Cardiac muscle cell (in vitro differentiated cells and primary cell): ENCODE measurements around the gene PTN. TPM values are rescaled to one million over a fixed set of nuclear protein-coding genes. Genes with fewer than 3 reads are reported as not detected.

Experiments used
- DNase-seq, 2 donors: peaks; one replicate each; pipeline versions ENCODE4 v3.0.0 to v3.0.0-alpha.2; 2010 to 2017; ENCODE audit warnings: low read depth in 1 of 2, low spot score in 1 of 2
- H3K27ac ChIP-seq: fragments of 200-600 bp; sonication (generic); 2 replicates; pipeline ENCODE4 v1.5.1; 2016
- H3K27me3 ChIP-seq: fragments of 200-600 bp; sonication (generic); 2 replicates; pipeline ENCODE4 v1.6.0; 2016; ENCODE audit warnings: control low read depth
- H3K36me3 ChIP-seq: fragments of 200-600 bp; sonication (generic); 2 replicates; pipeline ENCODE4 v1.5.1; 2016; ENCODE audit warnings: control low read depth
- H3K4me1 ChIP-seq: fragments of 200-600 bp; sonication (generic); 2 replicates; pipeline ENCODE4 v1.8.1; 2017; ENCODE audit warnings: low read depth, mild to moderate bottlenecking, mixed run types
- H3K4me3 ChIP-seq: fragments of 200-600 bp; sonication (generic); 2 replicates; pipeline ENCODE4 v1.5.1; 2016; ENCODE audit warnings: mild to moderate bottlenecking
- H3K9me3 ChIP-seq: fragments of 200-600 bp; sonication (generic); 2 replicates; pipeline ENCODE4 v1.5.1; 2017; ENCODE audit warnings: low read depth, mild to moderate bottlenecking, control low read depth
- CTCF ChIP-seq: IDR thresholded peaks from 2 replicates; pipeline ENCODE4 v1.5.1; 2012; ENCODE audit warnings: low read depth, mild to moderate bottlenecking, low read length
- polyA plus RNA-seq: library from polyadenylated mRNA; unstranded; fragments of >200 nt; fragmentation: Nextera tagmentation; extraction: Ambion mirVana; gene quantifications from 2 replicates; pipeline ENCODE4 v1.2.1, GENCODE V29; 2016
- total RNA-seq: library from RNA; depleted of rRNA; stranded (reverse); fragments of >200 nt; gene quantifications from 2 replicates; pipeline ENCODE4 v1.2.3, GENCODE V29; 2016

PTN gene
- total and polyA plus RNA-seq, 2 experiments from 2014 or later, result 68.5 to 183 TPM

GRCh38 chr7:137342265-137342664 is 1.3 kb downstream of the PTN start:
- H3K36me3 ChIP-seq, result no peaks in the 10 kb centered on the region
- peaks cover 20% of the 10 kb centered on the region for H3K4me1 ChIP-seq
- H3K4me3 ChIP-seq, result peak overlapping the region; percentile 44
- H3K27me3 ChIP-seq, result no peaks in the 10 kb centered on the region
- no peak overlapping the region for H3K27ac ChIP-seq
- H3K9me3 ChIP-seq, result no peaks in the 10 kb centered on the region
- no peak for TF ChIP-seq CTCF
- no peak for DNase-seq

DNA sequence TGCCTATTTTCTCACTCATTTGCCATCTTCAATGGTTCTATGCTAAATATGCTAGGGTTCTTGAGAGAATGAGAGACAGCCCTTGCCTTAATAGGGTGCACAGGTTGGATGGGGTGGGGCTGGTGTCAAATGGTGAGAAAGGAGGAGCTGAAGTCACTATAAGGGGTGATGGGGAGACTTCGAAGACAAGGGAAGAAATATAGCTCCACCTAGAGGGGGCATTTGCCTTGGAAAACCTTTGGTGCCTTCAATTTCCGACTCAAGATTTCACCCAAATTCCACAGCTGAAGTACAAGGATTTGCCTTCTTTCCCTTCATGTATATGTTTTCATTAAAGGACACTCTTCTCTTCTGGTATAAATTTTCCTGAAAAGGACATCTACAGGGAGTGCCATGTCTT is 5.6 kb downstream of the PTN start:
- no peak overlapping the region for H3K27ac ChIP-seq
- no peaks in the 10 kb centered on the region for H3K36me3 ChIP-seq
- H3K4me1 ChIP-seq, result peaks cover 13% of the 10 kb centered on the region
- no peaks in the 10 kb centered on the region for H3K9me3 ChIP-seq
- TF ChIP-seq CTCF, result no peak
- DNase-seq, result no peak
- no peaks in the 10 kb centered on the region for H3K27me3 ChIP-seq
- no peak overlapping the region for H3K4me3 ChIP-seq

- no peaks in the 10 kb centered on the region for H3K4me1 ChIP-seq
- no peak overlapping the region for H3K4me3 ChIP-seq
- no peak for TF ChIP-seq CTCF
- no peak for DNase-seq
- H3K36me3 ChIP-seq, result no peaks in the 10 kb centered on the region
- no peak overlapping the region for H3K27ac ChIP-seq
- H3K27me3 ChIP-seq, result no peaks in the 10 kb centered on the region
- no peaks in the 10 kb centered on the region for H3K9me3 ChIP-seq
Observed at GRCh38 chr7:137335814-137336213, 7.7 kb downstream of the PTN start.

DNA sequence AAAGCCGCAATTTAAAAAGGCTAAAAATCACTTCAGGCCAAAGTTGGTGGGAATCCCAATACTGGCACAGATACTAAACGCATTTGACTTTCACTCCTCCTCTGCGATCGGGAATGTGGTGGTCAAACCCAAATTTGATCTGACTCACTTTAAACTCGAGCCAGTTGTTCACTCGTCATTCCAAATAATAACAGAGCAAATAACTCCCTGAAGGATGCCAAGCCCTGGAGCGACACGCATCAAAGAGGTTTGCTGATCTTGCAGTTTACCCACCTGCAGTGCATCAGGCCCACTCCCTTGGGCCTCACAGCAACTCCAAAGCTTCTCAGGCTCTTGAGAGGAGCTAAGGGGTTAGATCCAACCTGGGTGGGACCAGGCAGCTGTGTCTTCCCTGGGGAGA is 12.2 kb downstream of the PTN start:
- no peak for DNase-seq
- H3K4me1 ChIP-seq, result no peaks in the 10 kb centered on the region
- H3K27me3 ChIP-seq, result no peaks in the 10 kb centered on the region
- no peak overlapping the region for H3K4me3 ChIP-seq
- H3K36me3 ChIP-seq, result no peaks in the 10 kb centered on the region
- no peak for TF ChIP-seq CTCF
- no peaks in the 10 kb centered on the region for H3K9me3 ChIP-seq
- H3K27ac ChIP-seq, result no peak overlapping the region

- no peak overlapping the region for H3K27ac ChIP-seq
- no peaks in the 10 kb centered on the region for H3K27me3 ChIP-seq
- TF ChIP-seq CTCF, result no peak
- H3K9me3 ChIP-seq, result no peaks in the 10 kb centered on the region
- no peak overlapping the region for H3K4me3 ChIP-seq
- H3K4me1 ChIP-seq, result no peaks in the 10 kb centered on the region
- no peaks in the 10 kb centered on the region for H3K36me3 ChIP-seq
- no peak for DNase-seq
Observed at GRCh38 chr7:137329411-137329810, 14.1 kb downstream of the PTN start.

GRCh38 chr7:137328373-137329120 is 15.0 kb downstream of the PTN start:
- H3K4me3 ChIP-seq, result no peak overlapping the region
- H3K9me3 ChIP-seq, result no peaks in the 10 kb centered on the region
- TF ChIP-seq CTCF, result no peak
- DNase-seq, result peak in 1 of 2 donors; percentile 17
- no peaks in the 10 kb centered on the region for H3K36me3 ChIP-seq
- H3K27me3 ChIP-seq, result no peaks in the 10 kb centered on the region
- no peak overlapping the region for H3K27ac ChIP-seq
- no peaks in the 10 kb centered on the region for H3K4me1 ChIP-seq
